GM19328 (cell line): Measurements from ENCODE around the gene PABPN1.

ENCODE experiments used
- ATAC-seq: cut with Tn5 transposase; IDR thresholded peaks from one replicate; pipeline ENCODE4 v1.9.1; 2021; ENCODE audit warnings: mild to moderate bottlenecking, moderate library complexity; ENCODE audit not compliant: unreplicated experiment

Gene PABPN1

DNA sequence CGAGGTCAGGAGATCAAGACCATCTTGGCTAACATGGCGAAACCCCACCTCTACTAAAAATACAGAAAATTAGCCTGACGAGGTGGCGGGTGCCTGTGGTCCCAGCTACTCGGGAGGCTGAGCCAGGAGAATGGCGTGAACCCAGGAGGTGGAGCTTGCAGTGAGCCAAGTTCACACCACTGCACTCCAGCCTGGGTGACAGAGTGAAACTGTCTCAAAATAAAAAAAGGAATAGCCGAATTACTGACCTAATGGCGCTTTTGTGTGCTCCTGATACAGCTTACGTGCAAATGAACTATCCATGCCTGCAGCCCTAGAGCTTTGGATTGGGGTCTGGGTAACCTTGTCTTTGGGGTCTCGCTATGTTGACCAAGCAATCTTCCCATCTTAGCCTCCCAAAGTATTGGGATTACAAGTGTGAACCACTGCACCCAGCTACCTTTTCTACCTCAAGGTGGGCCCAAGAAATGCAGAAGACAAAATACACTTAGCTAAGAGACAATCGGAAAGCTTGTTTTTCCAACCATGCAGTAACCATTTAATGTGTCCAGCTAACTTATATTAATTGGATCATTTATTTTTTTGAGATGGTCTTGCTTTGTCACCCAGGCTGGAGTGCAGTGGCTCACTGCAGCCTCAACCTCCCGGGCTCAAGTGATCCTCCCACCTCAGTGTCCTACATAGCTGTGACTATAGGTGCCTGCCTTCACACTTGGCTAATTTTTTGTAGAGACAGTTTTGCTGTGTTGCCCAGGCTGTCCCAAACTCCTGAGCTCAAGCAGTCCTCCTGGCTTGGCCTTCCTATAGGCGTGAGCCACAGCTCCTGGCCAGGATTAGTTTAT lies 5.5 kb downstream of the PABPN1 start:
- ATAC-seq, result no peak

DNA sequence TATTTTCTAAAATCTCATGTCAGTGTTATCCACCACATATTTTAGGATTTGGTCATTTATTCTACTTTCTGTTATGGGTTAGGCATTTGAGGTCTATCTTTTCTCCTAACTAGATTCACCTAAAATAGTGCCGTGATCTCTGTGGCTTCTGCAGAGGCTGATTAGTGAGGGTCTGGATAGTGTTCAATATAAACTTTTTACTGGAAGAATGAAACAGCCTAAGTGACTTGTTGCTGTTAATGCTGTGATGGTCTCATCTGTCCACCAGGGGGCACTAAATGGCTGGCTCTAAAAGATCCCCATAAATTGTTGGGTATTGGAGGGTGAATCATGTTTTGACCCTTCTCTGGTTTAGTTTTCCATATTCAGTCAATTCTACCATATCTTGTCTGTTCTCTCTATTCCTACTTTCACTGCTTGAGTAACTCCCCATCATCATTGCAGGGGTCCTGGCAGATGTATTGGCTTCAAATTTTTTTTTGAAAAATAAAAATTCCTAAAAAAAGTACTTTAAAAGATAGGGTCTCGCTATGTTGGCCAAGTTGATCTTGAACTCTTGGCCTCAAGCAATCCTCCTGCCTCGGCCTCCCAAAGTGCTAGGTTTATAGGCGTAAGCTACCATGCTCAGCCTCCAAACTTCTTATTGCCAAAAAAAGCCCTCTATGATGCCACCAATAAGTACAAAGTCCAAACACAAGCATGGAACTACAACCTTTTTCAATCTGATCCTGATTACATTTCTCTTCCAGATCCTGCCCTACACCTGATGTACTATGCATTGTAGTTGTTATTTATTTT lies 6.9 kb downstream of the PABPN1 start:
- ATAC-seq, result no peak

DNA sequence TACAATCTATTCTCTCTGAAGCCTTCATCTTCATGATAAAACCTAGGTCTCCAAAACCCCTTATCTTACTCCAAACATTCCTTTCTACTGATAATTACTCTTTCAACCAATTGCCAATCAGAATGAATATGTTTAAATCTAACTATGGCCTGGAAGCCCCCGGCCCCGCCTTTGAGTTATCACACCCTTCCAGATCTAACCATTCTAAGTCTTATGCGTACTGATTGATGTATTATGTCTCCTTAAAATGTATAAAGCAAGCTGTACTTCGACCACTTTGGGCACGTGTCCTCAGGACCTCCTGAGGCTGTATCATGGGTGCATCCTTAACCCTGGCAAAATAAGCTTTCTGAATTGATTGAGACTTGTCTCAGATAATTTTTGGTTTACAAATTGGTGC lies 14.4 kb downstream of the PABPN1 start:
- no peak for ATAC-seq

DNA sequence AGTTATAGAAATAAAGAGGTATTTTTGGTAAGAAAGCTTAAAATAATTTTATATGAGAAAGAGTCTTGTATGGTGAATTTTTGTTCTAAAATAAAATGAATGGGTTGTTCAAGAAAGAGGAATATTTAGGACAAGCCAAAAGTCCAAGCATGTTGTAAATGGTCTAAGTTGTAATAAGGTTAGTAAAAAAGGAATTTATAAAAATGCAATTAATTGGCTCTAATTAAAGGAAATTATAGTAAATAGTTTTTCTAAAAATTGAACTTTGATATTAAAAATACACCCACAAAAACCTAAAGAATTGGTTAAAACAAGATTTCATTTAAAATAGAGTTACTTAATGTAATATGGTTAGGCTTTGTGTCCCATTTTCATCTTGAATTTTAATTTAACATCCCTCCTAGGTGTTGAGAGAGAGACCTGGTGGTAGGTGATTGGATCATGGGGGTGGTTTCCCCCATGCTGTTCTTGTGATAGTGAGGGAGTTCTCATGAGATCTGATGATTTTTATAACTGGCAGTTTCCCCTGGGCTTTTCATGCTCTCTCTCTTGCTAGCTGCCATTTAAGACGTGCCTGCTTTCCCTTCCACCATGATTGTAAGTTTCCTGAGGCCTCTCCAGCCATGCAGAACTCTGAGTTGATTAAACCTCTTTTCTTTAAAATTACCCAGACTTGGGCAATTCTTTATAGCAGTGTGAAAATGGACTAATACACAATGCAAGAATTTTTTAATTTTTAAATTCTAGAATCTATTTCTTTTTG lies 18.4 kb downstream of the PABPN1 start:
- ATAC-seq, result no peak

DNA sequence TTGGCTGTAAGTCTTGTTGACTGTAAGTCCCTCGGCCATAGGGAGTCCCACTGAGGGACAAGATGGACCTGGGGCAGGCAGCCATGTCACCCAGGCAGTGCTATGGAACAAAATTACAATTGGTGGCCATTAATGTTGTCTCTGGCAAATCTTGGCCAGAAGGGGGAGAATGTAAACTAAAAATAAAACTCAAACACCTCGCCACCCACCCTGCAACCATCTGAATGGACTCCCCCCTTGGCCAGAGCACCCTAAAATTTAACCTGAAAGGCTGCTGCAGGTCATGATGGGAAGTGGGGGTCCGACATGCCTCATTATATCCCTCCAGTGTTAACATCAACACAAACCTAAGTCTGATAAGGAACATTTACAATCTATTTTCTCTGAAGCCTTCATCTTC lies 23.2 kb downstream of the PABPN1 start:
- ATAC-seq, result no peak

DNA sequence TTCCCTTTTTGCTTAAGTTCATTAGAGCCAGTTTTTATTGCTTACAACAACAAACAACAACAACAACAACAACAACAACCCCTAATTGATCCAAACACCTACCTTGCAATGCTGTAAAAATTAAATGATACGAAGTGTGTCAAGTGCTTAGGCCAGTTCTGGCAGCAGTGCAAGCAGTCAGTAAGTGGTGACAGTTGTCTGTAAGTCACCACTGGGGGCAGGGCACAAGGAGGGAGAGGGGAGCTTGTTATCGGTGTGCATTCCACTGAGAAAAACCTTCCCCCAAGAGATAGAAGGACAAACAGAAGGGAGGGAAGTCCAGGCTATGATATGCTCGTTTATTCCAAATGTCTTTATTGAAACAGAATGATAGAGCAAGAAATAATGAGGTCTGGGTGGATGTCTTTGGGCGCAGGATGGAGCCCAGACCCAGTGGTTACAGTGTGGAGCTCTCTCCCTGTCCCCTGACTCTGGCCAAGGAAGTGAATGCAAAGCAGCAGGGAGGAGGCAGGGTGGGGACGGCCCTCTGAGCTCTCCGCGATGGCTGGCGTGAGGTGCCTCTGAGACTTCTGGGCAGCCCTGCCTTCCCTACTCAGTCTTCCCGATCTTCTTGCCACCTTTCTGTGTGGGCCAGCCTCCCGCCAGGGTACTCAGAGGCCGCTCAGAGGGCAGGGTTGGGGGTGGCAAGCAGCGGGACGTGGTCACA lies 24.9 kb downstream of the PABPN1 start:
- no peak for ATAC-seq

DNA sequence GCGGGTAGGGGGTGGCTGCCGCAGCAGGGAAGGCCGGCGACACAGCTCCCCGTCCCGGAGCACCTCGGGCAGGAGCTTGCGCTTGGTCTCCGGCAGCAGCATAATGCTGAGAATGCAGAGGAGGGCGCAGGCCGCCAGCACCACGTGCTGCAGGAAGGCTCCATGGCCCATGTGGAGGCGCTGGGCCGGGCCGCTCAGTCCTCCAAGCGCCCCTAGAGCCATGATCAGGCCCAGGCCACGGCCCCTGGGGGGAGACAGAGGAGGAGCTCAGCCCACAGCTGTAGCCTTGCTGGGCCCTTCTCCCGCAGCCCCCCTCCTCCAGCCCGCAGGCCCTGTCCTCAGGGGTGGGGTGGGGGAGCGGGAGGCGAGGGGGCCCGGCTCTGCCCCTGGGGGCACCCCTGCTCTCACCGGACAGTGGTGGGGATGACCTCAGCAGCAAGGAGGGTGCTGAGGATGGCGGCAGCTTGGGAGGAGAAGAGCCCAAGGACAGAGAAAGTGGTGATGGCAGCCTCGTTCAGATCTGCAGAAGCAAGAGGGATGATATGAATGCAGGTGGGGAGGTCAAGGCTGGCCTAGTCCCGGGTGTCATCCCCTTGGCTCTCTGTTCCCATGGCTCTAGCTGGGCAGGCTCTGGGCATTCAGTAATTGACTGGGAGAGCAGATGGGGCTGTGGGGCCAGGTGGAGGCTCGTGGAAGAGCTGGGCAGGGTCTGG lies 25.6 kb downstream of the PABPN1 start:
- no peak for ATAC-seq

DNA sequence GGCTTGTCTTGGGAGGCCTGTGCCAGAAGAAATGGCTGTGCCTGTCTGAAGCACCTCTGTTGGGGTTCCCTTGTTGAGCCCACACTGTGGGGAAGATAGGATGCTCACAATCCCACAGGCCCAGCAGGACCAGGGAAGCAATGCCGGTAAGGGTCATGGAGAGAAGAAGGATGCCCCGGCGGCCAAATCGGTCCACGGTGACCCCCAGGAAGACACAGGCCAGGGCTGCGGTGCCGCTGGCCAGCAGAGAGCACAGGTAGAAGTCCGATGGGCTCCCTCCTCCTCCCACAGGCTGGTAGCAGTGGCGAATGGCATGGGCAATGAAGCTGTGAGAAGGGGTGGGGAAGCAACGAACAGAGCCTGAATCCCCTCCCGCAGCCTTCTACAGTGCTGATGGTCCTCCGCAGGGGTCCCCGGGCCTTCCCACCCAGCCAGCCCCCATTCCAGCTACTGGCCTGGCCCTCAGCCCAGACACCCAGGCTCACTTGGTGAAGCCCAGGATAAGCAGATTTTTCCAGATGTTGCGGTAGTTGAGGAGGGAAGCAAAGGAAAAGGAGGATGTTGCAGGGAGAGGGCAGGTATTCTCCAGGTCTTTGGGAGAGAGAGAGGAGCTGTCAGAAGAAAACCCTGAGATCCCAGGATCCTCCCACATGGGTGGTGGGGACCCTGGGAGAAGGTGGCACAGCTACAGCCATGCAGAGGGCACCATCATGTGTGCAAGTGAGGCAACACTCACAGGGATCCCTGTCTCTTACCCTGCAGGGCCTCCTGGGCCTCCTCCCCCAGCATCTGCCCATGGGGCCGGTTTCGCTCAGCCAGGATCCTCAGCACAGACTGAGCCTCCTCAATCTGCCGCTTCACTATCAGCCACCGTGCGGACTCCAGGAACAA lies 26.4 kb downstream of the PABPN1 start:
- no peak for ATAC-seq

DNA sequence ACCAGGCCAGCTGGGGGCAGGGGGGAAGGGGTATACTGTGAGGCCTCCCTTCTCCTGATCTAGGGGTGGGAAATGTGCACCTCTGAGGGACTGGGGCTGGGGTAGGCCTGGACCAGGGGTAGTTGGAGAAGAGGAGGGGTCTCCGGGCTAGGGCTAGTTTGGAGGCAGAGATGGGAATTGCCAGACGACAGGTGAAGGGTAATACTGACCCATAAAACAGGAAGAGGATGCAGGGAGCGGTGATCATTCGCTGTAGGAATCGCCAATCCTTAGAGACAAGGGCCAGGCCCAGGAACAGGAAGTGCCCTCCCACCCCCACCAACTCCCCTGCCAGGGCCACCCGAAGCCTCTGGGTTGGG lies 27.0 kb downstream of the PABPN1 start:
- ATAC-seq, result no peak

DNA sequence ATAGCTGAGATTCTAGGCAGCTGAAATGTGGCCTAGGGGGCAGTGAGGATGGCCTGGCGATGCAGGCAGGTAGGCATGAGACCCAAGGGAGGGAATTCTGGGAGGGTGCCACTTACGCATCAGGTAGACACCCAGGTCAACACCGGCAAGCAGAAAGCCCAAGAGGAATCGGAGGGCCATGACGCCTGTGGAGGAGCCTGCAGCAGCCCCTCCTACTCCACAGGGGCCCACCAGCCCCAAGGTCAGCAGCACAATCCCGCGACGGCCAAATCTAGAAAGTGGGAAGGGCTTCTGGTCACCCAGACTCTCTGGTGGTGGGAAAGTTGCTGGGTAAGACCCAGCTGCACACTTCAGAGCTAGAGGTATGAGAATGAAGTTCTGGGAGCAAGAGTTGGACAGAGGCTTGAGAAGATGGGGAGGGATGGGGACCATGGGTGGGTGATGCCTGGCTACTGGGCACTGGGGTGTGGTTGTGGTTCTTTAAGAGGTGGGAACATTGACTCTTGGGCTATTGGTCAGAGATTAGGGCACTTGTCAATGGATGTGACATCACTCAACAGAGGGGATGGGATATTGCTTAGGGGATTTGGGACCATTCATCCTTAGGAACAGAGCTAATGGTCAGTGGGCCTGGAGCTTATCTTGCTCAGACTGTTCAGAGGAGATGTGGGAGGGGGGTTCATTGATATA lies 28.0 kb downstream of the PABPN1 start:
- no peak for ATAC-seq

DNA sequence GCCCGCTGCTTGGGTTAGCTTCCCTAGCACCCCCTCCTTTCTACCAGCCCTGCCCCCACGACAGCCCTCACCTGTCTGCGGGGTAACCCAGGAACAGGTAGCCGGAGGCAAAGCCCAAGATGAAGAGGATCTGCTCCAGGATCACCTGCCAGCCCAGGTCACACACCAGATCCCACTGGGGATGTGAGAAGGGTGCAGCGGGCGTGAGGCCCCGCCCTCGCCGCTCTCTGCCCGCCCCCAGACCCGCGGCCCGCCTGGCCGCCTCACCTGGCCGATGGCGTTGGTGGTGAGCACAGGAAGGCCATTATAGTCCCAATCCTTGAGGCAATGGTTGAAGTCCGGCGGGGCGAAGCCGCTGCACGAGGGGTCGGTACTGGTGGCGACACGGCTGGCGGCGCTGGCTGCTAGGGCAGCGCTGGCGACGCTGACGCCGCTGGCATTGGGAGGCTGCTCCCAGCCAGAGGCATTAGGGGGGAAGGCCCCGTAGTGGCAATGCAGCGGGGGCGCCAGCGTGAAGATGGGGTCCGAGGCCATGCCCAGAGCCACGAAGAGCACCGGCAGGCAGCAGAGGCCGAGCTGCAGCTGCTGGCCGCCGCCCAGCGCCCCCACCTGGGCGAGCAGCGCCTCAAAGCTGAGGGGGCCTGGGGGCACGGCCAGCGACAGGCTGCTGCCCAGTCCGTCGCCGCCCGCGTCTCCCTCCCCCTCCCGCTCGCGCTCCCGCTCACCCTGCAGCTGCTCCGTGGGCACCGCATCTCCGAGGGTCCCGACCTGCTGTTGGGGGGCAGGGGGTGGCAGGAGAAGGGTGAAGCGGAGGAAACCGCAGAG lies 30.6 kb downstream of the PABPN1 start:
- ATAC-seq, result no peak

DNA sequence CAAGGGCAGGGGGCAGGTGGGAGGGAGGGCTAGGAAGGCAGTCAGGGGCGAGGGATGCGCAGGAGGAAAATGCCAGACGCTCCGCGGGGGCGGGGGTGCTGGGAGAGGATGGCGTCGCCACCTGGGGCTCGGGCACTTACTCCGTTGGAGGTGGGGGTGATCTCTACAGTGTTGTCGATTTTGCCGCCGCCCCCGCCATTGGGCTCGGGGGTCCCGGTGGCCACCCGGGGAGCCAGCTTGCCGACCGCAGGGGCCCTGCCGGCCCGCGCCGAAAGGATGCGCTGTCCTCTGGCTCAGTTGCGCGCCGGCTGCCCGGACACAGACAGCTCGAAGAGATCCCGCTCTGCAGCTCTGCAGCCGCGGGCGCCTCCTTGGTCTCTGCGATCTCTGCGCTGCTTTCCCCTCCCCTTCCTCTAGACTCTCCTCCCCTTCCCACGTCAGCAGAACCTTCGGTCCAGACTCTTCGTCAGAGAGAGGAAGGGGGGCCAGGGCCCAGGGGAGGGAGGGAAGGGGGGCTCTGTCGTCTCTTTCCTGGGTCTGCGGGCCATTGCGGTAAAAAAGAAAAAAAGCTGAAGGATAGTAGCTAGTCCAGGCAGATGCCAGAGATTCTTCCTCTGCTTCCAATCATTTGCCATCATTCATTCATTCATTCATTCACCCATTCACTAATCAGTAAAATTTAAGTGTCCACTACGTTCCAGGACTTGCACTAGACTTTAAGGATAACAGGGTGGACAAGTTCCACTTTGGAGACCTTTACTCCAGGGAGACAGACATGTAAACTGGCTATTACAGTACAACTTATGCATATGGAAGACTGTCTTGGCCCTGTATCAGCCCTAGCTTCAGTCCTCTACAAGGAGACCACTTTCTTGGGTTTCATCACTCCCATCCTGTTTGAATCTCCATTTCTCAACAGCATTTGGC lies 31.5 kb downstream of the PABPN1 start, which contains the start of gene SLC22A17:
TSS of gene SLC22A17 (minus strand) at position 382 of the 927 bp plus-strand sequence.
- no peak for ATAC-seq

DNA sequence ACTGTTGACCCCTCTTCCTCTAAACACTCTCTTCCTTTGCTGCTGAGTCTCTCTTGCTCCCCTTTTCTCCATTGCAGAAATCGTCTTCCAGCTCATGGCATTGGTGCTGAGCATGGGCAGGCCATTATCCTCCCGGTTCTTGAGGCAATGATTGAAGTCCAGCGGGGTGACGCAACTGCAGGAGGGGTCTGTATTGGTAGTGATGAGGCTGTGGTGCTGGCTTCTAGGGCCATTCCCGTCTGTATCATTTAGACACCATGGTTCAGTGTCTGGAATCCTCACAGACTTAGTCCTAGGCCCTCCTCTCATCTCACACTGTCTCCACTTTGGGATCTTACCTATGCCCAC lies 32.1 kb downstream of the PABPN1 start:
- no peak for ATAC-seq

DNA sequence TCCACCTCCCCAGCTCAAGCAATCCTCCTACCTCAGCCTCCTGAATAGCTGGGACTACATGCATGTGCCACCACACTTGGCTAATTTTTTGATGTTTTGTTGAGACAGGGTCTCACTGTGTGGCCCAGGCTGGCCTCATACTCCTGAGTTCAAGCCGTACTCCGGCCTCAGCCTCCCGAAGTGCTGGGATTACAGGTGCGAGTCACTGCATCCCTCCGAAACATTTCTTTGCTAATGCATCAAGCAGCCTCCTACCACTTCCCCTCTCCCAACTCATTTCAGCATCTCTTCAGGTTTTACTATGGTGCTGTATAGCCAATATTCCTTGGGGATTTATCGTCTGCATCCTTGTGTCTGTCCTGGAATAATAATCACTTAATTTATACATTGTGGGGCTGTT lies 33.7 kb downstream of the PABPN1 start:
- ATAC-seq, result no peak

DNA sequence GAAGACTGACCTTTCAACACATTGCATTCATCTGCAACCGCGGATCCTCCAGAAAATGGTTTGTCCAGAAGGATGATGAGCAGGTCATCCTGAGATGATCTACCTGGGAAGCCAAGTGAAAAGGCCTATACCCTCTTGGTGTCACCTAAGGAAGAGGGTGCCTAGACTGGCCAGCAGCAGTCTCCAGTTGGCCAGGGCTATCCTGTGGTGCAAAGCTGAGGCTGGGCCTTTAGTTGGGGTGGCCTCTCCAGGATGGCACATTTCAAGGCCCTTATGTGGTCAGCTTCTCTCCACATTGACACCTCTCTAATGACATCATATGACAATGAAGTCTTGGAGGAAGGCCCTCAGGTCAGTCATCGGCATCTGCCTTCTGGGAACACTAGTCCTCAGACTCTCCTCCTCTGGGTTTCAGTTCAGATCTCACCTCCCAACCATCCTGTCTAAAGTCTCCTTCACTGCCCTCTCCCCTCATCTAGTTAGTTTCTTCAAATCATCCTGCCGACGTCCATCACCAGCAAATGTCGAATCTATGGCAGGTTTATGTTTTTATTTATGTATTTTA lies 34.7 kb downstream of the PABPN1 start:
- ATAC-seq, result no peak

DNA sequence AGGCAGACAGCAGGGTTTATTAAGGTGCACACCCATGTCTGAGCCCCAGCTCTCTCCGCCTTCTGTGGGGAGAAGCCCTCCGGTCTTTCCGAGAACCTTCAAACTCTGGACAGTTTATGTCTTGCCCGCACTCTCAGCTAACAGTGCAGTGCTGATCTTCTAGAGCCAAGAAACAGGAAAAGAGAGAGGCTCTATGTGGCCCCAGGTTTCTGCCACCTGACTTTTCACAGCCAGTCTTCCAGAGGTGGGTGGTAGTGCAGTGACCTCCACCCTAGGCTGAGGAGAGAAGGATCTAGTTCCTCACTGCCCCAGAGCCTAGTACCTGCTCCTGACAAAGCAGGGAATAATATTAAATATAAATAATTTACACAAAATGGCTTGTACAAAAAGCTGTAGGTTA lies 35.4 kb downstream of the PABPN1 start:
- ATAC-seq, result no peak

DNA sequence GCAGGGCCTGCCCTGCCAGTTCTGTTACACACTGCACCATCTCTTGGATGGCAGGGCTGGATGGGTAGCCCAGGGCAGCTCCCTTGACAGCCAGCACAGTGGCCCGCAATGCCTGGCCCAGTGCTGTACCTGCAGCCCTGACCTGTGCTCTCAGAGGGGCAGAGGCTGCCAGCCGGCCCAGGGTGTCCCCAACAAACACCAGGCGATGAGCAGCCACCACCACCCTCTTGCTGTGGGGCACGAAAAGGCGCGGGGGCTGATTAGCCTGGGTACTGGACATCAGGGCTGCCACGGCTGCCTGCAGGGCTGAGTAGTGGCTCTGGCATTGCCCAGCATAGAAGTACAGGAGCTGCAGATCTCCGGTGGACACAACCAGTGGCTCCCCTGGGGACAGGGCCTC lies 36.0 kb downstream of the PABPN1 start:
- ATAC-seq, result no peak
